Spleen (tissue), 11 donors: Measurements from ENCODE around the gene PSMB7. TPM values are rescaled to one million over a fixed set of nuclear protein-coding genes. Genes with fewer than 3 reads are reported as not detected.

Experiments
- DNase-seq: peaks from one replicate; pipeline ENCODE4 v3.0.0-alpha.2; 2020
- H3K27ac ChIP-seq, 8 donors: fragments of 200-600 bp; sonication (generic) in 7 of 8; 1 replicate in 4 of 8; 2 replicates in 4 of 8; pipeline versions ENCODE4 v1.5.0 to v1.8.0; 2016 to 2021; ENCODE audit warnings: inconsistent platforms in 4 of 8, mild to moderate bottlenecking in 4 of 8, moderate library complexity in 1 of 8
- H3K27me3 ChIP-seq, 7 donors: fragments of 200-600 bp; sonication (generic) in 6 of 7; replicated peaks in 1 of 7; 1 replicate in 4 of 7; 2 replicates in 3 of 7; pipeline versions ENCODE4 v1.5.0 to v1.8.0; 2016 to 2021; ENCODE audit warnings: inconsistent platforms in 3 of 7, mild to moderate bottlenecking in 1 of 7
- H3K36me3 ChIP-seq, 6 donors: fragments of 200-600 bp; sonication (generic) in 5 of 6; 1 replicate in 4 of 6; 2 replicates in 2 of 6; pipeline versions ENCODE4 v1.5.0 to v1.8.0; 2016 to 2021; ENCODE audit warnings: inconsistent platforms in 2 of 6
- H3K4me1 ChIP-seq, 6 donors: fragments of 200-600 bp; sonication (generic) in 5 of 6; 1 replicate in 3 of 6; 2 replicates in 3 of 6; pipeline versions ENCODE4 v1.5.0 to v1.8.0; 2016 to 2021; ENCODE audit warnings: inconsistent platforms in 3 of 6
- H3K4me3 ChIP-seq, 8 donors: fragments of 200-600 bp; sonication (generic) in 7 of 8; 1 replicate in 4 of 8; 2 replicates in 4 of 8; pipeline versions ENCODE4 v1.5.0 to v1.8.0; 2016 to 2021; ENCODE audit warnings: inconsistent platforms in 4 of 8, mild to moderate bottlenecking in 4 of 8, moderate library complexity in 2 of 8
- H3K9me3 ChIP-seq, 8 donors: fragments of 200-600 bp; sonication (generic) in 7 of 8; 1 replicate in 4 of 8; 2 replicates in 4 of 8; pipeline versions ENCODE4 v1.5.0 to v1.8.0; 2016 to 2021; ENCODE audit warnings: inconsistent platforms in 4 of 8
- CTCF ChIP-seq, 11 experiments: fragments of 200-600 bp in 7 of 11; fragments of 450-650 bp in 4 of 11; sonication (generic) in 4 of 11; IDR thresholded peaks in 8 of 11; conservative IDR thresholded peaks in 3 of 11; 1 replicate in 7 of 11; 2 replicates in 4 of 11; pipeline versions ENCODE4 v1.4.0 to v1.8.0; 2016 to 2021; ENCODE audit warnings: antibody characterized with exemption in 11 of 11, inconsistent platforms in 4 of 11, mild to moderate bottlenecking in 1 of 11
- POLR2A ChIP-seq, 3 donors: fragments of 450-650 bp; IDR thresholded peaks; one replicate each; pipeline ENCODE4 v1.5.1; 2017; ENCODE audit warnings: antibody characterized with exemption in 3 of 3, mild to moderate bottlenecking in 1 of 3
- POLR2AphosphoS5 ChIP-seq, 3 donors: sonication (generic); formaldehyde crosslinking; IDR thresholded peaks; one replicate each; pipeline ENCODE4 v1.5.1; 2017; ENCODE audit warnings: antibody characterized with exemption in 3 of 3
- WGBS, 5 donors: extraction: QIAGEN DNeasy Blood & Tissue Kit in 3 of 5; methylation state at CpG; one replicate each; pipeline versions ENCODE4 v1.1.5 to v1.1.7; 2013 to 2018; 5-methylcytosine and 5-hydroxymethylcytosine counted together
- intact Hi-C: fragments of 100-400 bp; cut with DNase I; formaldehyde crosslinking; loops from one replicate; pipeline ENCODE4 v1.15.0; 2023; ENCODE audit warnings: low total_unique reads
- polyA plus RNA-seq, 3 donors: library from polyadenylated mRNA; stranded (reverse); fragments of 200-250 nt; gene quantifications; one replicate each; pipeline ENCODE4 v1.2.1, GENCODE V29; 2013
- total RNA-seq, 7 donors: library from RNA; depleted of rRNA in 3 of 7; stranded (reverse); fragments of >200 nt in 3 of 7; fragmentation: NEBNext Ultra II Directional in 4 of 7; extraction: Animal tissue kit (Norgen Biotek cat#: 25700) in 4 of 7; gene quantifications; one replicate each; pipeline versions ENCODE4 v1.1.0 to v1.2.1, GENCODE V29; 2016 to 2021
- donor health status: healthy with polysubstance abuse.
- donor health status: DM: no; HTN: no; CAD: no; lungs with moderate emphysema.
- donor health status: DM: no; HTN: no; CAD: no.
- donor health status: Bipolar disorder and iron deficiency.
- donor health status: healthy.
- donor health status: DM: no; HTN: no; CAD: no.
- donor health status: DM: yes; HTN: yes; CAD: no.

The PSMB7 gene
- total and polyA plus RNA-seq, 10 donors, result 71.3 to 143 (median 108) TPM

- TF ChIP-seq CTCF (IDR thresholded peaks at IDR 0.05 in 8 of 11, conservative IDR thresholded peaks at IDR 0.05 in 3 of 11) (no peak), POLR2A (IDR thresholded peaks at IDR 0.05) (no peak), POLR2AphosphoS5 (IDR thresholded peaks at IDR 0.05) (no peak)
- H3K4me3 ChIP-seq, result peak overlapping the region in 1 of 8 donors; percentile 44
- peaks cover 0 to 67% (median 44%) of the 10 kb centered on the region in 7 donors for H3K27me3 ChIP-seq
- H3K36me3 ChIP-seq, result no peaks in the 10 kb centered on the region
- no peak overlapping the region for H3K27ac ChIP-seq
- no peaks in the 10 kb centered on the region for H3K9me3 ChIP-seq
- 38 to 57% (median 45%) methylated on average over 24 to 85 of the region's 85 CpGs for WGBS, 5 donors
- DNase-seq, result peak; percentile 53
- peaks cover 0 to 32% (median 19%) of the 10 kb centered on the region in 6 donors for H3K4me1 ChIP-seq
- intact Hi-C loops, result no loop called here
These were observed 37.8 kb upstream of the PSMB7 start for GRCh38 chr9:124452841-124453585.

GRCh38 chr9:124452326-124452725, 37.1 kb upstream of the PSMB7 start:
- peaks cover 0 to 37% (median 19%) of the 10 kb centered on the region in 6 donors for H3K4me1 ChIP-seq
- H3K36me3 ChIP-seq, result no peaks in the 10 kb centered on the region
- no peak for TF ChIP-seq POLR2AphosphoS5 (IDR thresholded peaks at IDR 0.05)
- no peak for TF ChIP-seq CTCF (IDR thresholded peaks at IDR 0.05 in 8 of 11, conservative IDR thresholded peaks at IDR 0.05 in 3 of 11)
- peaks cover 0 to 74% (median 44%) of the 10 kb centered on the region in 7 donors for H3K27me3 ChIP-seq
- intact Hi-C loops, result no loop called here
- peak; percentile 32 for DNase-seq
- no peak overlapping the region for H3K4me3 ChIP-seq
- 84 to 87% (median 86%) methylated on average over 17 to 19 of the region's 19 CpGs for WGBS, 5 donors
- H3K27ac ChIP-seq, result no peak overlapping the region
- H3K9me3 ChIP-seq, result no peaks in the 10 kb centered on the region

GRCh38 chr9:124450931-124451661, 35.9 kb upstream of the PSMB7 start:
- Histone ChIP-seq H3K4me1 (peaks cover 0 to 37% (median 19%) of the 10 kb centered on the region in 6 donors), H3K9me3 (no peaks in the 10 kb centered on the region), H3K4me3 (no peak overlapping the region), H3K36me3 (no peaks in the 10 kb centered on the region), H3K27ac (no peak overlapping the region), H3K27me3 (peaks cover 0 to 86% (median 44%) of the 10 kb centered on the region in 7 donors)
- peak; percentile 33 for DNase-seq
- TF ChIP-seq POLR2A (IDR thresholded peaks at IDR 0.05) (no peak), CTCF (IDR thresholded peaks at IDR 0.05 in 8 of 11, conservative IDR thresholded peaks at IDR 0.05 in 3 of 11) (no peak), POLR2AphosphoS5 (IDR thresholded peaks at IDR 0.05) (no peak)
- 39 to 50% (median 43%) methylated on average over 18 to 19 of the region's 19 CpGs for WGBS, 5 donors
- intact Hi-C loops, result no loop called here
